Right lung (tissue), 5 donors: ENCODE results near the gene TMEM44. TPM values are rescaled to one million over a fixed set of nuclear protein-coding genes. Genes with fewer than 3 reads are reported as not detected.
A peak's percentile ranks its signal among the peaks of the same experiment; 100 is the strongest.

Source experiments
- DNase-seq, 2 donors: peaks; one replicate each; pipeline ENCODE4 v3.0.0-alpha.2; 2013
- polyA plus RNA-seq, 5 donors: library from polyadenylated mRNA; unstranded; fragments of 120-200 nt; gene quantifications; one replicate each; pipeline versions ENCODE4 v1.2.1 to v1.2.3, GENCODE V29; 2013; ENCODE audit warnings: inconsistent platforms in 1 of 5, low replicate concordance in 1 of 5; ENCODE audit not compliant: insufficient read length in 5 of 5, insufficient read depth in 1 of 5

TMEM44 gene
- polyA plus RNA-seq, 5 donors: 30.4 to 37.9 (median 35.1) TPM

DNA sequence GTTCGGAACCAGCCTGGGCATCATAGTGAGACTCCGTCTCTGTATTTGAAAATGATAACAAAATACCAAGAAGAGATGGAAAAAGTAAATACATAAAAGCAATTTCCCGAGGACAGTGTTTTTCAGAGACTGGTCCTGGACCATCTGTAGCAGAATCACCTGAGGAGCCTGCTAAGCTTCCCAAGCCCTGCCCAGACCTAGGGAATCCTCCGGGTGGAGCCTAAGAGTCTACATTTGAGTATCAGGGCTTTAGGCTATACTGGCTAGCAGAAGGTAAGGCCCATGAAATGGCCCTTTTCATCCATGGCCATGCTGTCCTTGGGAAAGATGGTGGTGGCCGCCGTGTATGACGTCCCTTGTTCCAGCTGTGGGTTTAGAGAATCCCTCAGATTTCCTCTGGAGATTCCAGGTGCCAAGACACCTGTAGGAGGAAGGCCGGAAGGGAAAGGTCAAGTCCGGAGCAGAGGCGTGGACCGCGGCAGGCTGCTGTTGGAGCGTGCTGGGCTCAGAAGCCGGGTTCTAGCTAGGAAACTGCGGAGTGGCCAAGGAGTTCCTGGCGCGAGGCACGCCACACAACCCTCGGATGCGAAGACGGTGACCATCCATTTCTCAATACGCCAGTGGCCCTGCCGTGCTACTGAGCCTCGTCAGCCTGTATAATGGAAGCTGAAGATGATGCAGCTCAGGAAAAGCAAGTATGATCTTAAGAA is 50.9 kb downstream of the TMEM44 start:
- no peak for DNase-seq

GRCh38 chr3:194579091-194579606 is 54.1 kb downstream of the TMEM44 start:
- DNase-seq: no peak

DNA sequence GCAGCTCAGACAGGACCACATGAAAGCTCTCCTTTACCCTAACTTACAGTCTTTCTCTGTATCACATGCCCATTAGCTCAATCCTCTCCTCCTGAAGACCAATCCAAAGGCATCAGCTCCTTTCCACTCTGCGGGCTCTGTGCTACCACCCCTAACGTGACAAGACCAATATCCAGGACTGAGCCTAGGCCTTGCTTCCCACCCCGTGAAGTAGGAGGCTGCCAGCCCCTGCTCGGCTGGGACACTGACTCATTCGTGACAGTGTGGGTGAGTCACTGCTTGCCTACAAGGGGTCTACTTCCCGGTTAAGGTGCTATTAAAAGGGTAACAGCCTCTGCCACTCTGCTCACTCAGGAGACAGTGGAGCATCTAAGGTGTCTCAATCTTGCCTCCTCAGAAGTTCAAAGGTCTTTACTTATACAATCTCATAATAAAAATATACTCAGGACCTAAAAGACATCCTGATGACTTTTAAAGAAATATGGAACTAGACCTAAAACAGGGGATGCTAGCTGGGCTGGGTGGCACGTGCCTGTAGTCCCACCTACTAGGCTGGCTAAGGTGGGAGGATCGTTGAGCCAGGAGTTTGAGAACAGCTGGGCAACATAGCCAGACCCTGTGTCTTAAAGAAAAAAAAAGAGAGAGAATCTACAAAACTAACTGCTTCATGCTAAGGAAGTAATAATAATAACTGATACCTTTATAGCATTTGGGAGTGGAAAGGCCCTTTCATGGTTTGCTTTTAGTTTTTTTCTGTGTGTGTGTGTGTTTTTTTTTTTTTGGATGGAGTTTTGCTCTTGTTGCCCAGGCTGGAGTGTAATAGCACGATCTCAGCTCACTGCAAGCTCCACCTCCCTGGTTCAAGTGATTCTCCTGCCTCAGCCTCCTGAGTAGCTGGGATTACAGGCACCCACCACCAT is 55.0 kb downstream of the TMEM44 start:
- no peak for DNase-seq

- DNase-seq: no peak
These were observed 57.6 kb downstream of the TMEM44 start for GRCh38 chr3:194575484-194576210.

DNA sequence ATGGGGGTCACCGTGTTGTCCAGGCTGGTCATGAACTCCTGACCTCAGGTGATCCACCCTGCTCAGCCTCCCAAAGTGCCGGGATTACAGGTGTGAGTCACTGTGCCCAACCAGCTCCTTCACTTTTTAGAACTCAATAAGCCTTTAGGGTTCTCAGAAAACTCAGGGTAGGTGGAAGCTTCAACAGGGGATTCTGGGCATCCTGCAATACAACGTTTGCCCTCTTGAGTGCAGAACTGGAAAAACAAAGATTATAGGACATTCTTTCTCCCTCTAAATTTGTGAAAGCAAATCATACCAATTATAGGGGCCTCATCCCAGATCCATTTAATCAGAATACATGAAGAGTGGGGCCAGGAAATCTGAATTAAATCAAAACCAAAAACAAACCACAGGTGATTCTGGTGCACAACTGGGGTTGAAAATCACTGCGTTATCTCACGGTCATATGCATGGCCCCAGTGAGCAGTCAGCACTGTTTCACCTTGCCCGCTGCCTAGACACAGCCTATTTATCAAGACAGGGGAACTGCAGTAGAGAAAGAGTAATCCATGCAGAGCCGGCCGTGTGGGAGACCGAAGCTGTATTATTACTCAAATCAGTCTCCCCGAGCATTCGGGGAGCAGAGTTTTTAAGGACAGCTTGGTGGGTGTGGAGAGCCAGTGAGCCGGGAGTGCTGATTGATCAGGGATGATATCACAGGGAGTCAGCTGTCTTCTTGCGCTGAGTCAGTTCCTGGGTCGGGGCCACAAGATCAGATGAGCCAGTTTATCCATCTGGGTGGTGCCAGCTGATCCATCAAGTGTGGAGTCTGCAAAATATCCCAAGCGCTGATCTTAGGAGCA is 58.4 kb downstream of the TMEM44 start:
- DNase-seq: no peak

DNA sequence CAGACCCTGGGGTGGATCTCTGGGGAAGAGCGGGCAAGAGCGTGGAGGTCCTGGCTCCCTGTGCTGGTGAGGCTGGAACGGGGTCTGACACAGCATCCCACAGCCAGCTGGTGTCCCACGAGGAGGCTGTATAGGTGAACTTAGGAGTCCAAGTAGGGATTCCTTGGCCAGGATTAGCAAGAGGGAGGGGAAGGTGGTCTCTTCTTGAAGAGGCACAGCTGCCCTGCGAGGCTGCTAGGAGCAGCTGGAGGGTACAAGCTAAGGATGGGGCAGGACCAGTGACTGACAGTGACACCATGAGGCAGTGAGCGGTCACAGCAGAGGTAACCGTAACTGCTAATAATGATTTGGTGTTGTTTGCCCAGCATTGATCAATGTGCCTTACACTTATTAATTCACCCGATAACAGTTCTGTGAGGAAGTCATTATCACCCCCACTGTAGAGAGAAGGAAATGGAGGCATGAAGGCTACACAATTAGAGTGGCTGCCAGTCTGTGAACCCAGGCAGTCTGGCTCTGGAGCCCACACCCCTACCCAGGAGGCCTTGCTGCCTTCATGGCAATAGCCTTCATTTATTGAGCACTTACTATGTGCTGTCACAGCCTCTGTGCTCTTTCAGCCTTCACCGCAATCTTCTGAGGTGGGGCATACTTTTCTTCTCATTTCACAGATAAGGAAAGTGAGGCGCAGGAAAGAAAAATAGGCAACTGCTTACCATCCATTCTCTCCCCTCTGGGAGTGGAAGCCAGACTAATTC is 59.4 kb downstream of the TMEM44 start:
- no peak for DNase-seq

DNA sequence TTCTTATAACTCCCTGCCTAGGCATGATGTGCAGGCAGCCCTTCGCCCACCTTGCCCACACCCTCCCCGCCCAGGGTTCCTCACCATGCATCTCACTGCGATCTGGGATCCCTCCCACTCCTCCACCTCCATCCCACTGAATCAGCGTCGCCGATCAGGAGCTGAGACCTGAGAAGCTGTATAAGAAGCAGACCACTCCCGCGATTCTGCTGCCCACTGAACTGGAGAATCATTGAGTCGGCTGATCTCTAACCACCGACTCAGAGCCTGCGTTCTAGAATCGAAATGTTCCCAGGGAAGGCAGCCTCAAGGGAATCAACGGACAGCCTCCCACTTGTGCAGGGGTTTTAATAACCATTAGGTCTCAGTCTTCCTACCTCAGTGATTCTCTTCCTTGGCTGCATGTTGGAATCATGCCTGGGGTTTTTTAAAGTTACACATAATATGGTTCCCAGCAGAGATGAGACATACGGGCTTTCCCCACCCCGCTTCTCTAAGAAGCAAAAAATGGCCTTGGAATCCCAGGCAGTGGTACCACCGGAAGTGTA is 60.2 kb downstream of the TMEM44 start:
- no peak for DNase-seq

DNA sequence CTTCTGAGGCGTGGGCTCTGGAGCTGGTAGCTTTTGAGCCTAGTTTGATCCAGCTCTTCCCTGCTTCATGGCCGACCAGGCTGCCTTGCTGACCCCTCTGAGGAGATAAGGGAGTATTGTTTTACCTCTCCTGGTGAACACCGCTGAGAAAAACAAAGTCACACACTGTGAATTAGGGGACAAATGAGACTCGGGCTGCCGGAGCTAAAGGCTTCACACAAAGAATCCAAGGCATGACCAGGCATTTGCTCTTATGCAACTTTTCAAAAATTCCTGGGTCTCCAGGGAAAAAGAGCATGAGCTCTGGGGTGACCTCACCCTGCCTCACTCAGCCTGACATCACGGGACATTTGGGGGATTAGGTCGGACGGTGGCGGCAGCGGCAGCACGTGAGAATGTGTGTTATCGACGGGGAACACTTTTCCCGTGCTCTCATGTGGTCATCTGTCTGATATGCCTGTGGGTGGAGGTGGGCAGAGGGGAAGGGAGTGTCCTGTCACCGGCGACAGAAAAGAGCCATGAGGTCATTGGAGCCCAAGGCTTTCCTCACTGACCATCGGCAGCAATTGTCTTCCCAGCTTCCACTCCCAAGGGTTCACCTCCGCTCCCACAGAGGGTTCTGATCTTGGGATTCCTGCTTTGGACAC is 61.0 kb downstream of the TMEM44 start:
- peak in 1 of 2 donors; percentile 31 for DNase-seq

DNA sequence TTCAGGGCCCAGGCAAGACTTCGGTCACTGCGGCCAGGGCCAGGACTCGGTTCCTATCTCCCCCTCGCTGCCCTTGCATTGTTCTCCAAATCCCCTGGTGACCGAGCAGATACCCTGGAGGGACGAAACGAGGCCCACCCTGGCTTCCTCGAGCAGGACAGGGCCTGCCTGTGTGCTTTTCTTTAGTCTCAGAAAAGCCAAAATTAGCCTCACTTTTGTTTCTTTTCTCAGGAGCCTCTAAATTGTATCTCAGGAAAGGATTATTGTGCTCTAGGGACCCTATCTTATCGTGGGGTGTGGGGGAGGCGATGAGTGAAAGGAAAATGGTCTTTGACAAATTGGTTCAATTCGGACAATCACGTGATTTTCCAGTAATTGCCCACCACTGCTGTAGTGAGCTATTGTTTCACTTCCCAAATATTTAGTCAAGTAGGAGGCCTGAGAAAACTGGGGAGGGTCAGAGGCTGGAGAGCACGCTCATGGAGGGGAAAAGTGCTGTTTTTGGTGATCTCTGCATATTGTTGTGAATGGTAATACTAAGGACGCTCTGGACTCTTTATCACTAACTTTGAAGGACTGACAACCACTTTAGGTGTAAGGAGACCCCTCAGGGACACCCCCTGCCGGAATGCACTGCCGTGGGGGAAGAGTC is 61.6 kb downstream of the TMEM44 start:
- no peak for DNase-seq

DNA sequence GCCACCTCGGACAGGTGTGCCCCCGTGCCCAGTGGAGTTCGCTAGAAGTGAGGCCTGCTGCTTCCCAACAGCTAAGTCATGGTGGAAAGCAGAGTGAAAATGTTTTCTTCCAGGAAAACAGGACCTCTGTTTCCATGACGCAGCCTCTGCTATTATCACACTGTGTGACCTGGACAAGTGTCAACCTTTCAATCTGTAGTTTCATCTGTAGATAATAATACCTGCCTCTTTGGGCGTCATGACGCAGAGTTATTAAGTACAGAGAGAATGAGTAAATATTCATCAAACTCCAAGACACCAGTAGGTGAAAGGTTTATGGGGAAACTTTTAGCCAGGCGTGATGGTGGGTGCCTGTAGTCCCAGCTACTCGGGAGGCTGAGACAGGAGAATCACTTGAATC is 62.3 kb downstream of the TMEM44 start:
- no peak for DNase-seq

DNA sequence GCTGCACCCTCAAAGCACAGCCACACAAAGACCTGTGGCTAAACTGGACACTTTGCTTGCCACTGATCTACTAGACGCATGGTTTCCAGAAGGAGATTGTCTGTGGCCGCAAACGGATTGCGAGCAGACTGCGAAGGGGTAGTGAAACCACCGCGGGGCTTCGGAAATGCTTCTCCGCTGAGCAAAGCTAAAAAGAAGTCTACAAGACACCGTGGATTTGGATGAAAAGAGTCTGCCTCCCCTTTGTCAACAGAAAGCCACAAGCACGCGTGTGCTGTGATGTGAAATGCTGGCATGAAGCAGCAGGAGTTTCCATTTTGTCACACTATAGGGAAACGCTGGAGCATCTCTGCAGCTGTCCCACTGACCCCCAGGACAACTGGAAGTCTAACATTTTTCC is 63.0 kb downstream of the TMEM44 start:
- no peak for DNase-seq

- no peak for DNase-seq
These were observed 64.0 kb downstream of the TMEM44 start for GRCh38 chr3:194569252-194569651.

- DNase-seq: no peak
These were observed 67.5 kb downstream of the TMEM44 start for GRCh38 chr3:194565597-194566190.

- no peak for DNase-seq
These were observed 70.2 kb downstream of the TMEM44 start for GRCh38 chr3:194562986-194563385.

- no peak for DNase-seq
These were observed 71.8 kb downstream of the TMEM44 start for GRCh38 chr3:194561306-194561974.

GRCh38 chr3:194560047-194560446 is 73.2 kb downstream of the TMEM44 start:
- no peak for DNase-seq

- DNase-seq: no peak
These were observed 73.7 kb downstream of the TMEM44 start for GRCh38 chr3:194559530-194559929.
